Measurements from ENCODE around the gene ARL11.

The ARL11 gene

GRCh38 chr13:49651570-49652354 is 23.5 kb downstream of the ARL11 start:
- Histone ChIP-seq H3K18ac (ENCODE audit: low read length) (no peak overlapping the region), H2AK5ac (ENCODE audit: low read length) (no peak overlapping the region)
- WGBS (ENCODE audit: extremely low coverage, insufficient coverage, low lambda C conversion rate), result no CpG with 5 or more reads among the region's 17 CpGs

GRCh38 chr13:49652355-49653305 is 24.3 kb downstream of the ARL11 start:
- Histone ChIP-seq H4K5ac (ENCODE audit: low read length) (no peak overlapping the region), H3K4me2 (ENCODE audit: low read length) (no peak overlapping the region), H2BK5ac (ENCODE audit: low read length) (no peak overlapping the region), H4K8ac (ENCODE audit: low read depth, low read length) (no peak overlapping the region), H3K27ac (ENCODE audit: low read depth, low read length) (no peak overlapping the region), H3K18ac (ENCODE audit: low read length) (no peak overlapping the region), H3K4me3 (ENCODE audit: low read length) (no peak overlapping the region), H3K9ac (ENCODE audit: low read length) (no peak overlapping the region), H2AK5ac (ENCODE audit: low read length) (no peak overlapping the region), H2BK120ac (ENCODE audit: low read depth, low read length) (no peak overlapping the region), H3K4me1 (ENCODE audit: control insufficient read depth, low read depth, low read length) (no peaks in the 10 kb centered on the region), H3K79me2 (ENCODE audit: control insufficient read depth, insufficient read depth, low read length) (no peaks in the 10 kb centered on the region), H3K4ac (ENCODE audit: low read depth, low read length) (no peak overlapping the region), H3K36me3 (ENCODE audit: control insufficient read depth, insufficient read depth, low read length) (no peaks in the 10 kb centered on the region), H3K56ac (ENCODE audit: low read length) (no peak overlapping the region), H2BK15ac (replicated peaks; ENCODE audit: low read depth) (no peak overlapping the region), H3K79me1 (ENCODE audit: low read length) (no peaks in the 10 kb centered on the region), H3K23ac (ENCODE audit: low read length) (no peak overlapping the region), H3K27me3 (ENCODE audit: insufficient read depth, low read length, poor library complexity) (no peaks in the 10 kb centered on the region)
- WGBS (ENCODE audit: extremely low coverage, insufficient coverage, low lambda C conversion rate), result no CpG with 5 or more reads among the region's 16 CpGs
- peak; percentile 82 for DNase-seq

More at GRCh38 chr13:49651570-49652354, 23.5 kb downstream of the ARL11 start:
- no peak overlapping the region for H3K4me3 ChIP-seq (ENCODE audit: low read length)
- no peak overlapping the region for H2BK15ac ChIP-seq (replicated peaks; ENCODE audit: low read depth)
- H2BK120ac ChIP-seq (ENCODE audit: low read depth, low read length), result no peak overlapping the region
- no peak overlapping the region for H2BK5ac ChIP-seq (ENCODE audit: low read length)
- DNase-seq, result no peak
- no peaks in the 10 kb centered on the region for H3K79me2 ChIP-seq (ENCODE audit: control insufficient read depth, insufficient read depth, low read length)
- no peak overlapping the region for H3K27ac ChIP-seq (ENCODE audit: low read depth, low read length)
- H3K36me3 ChIP-seq (ENCODE audit: control insufficient read depth, insufficient read depth, low read length), result no peaks in the 10 kb centered on the region
- no peaks in the 10 kb centered on the region for H3K4me1 ChIP-seq (ENCODE audit: control insufficient read depth, low read depth, low read length)
- H3K56ac ChIP-seq (ENCODE audit: low read length), result no peak overlapping the region
- H4K8ac ChIP-seq (ENCODE audit: low read depth, low read length), result no peak overlapping the region
- no peak overlapping the region for H3K23ac ChIP-seq (ENCODE audit: low read length)
- H3K4me2 ChIP-seq (ENCODE audit: low read length), result no peak overlapping the region
- no peak overlapping the region for H4K5ac ChIP-seq (ENCODE audit: low read length)
- H3K4ac ChIP-seq (ENCODE audit: low read depth, low read length), result no peak overlapping the region
- no peaks in the 10 kb centered on the region for H3K27me3 ChIP-seq (ENCODE audit: insufficient read depth, low read length, poor library complexity)
- H3K79me1 ChIP-seq (ENCODE audit: low read length), result no peaks in the 10 kb centered on the region
- no peak overlapping the region for H3K9ac ChIP-seq (ENCODE audit: low read length)

DNA sequence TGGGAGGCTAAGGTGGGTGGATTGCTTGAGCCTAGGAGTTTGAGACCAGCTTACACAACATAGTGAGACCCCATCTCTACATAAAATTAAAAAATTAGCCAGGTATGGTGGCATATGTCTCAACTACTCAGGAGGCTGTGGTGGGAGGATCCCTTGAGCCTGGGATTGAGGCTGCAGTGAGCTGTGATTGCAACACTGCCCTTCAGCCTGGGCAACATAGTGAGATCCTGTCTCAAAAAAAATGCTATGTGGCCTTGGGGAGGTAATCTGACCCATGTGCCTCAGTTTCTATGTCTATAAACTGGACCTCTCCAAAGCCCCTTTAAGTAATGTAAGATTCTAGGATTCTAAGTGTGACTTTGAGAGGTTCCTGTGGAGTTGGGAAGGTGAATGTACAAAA is 25.2 kb downstream of the ARL11 start:
- H2AK5ac ChIP-seq (ENCODE audit: low read length), result no peak overlapping the region
- H4K5ac ChIP-seq (ENCODE audit: low read length), result no peak overlapping the region
- no peak overlapping the region for H4K8ac ChIP-seq (ENCODE audit: low read depth, low read length)
- H2BK5ac ChIP-seq (ENCODE audit: low read length), result no peak overlapping the region
- H2BK120ac ChIP-seq (ENCODE audit: low read depth, low read length), result no peak overlapping the region
- H3K23ac ChIP-seq (ENCODE audit: low read length), result no peak overlapping the region
- H3K9ac ChIP-seq (ENCODE audit: low read length), result no peak overlapping the region
- DNase-seq, result no peak
- no peaks in the 10 kb centered on the region for H3K79me1 ChIP-seq (ENCODE audit: low read length)
- H3K79me2 ChIP-seq (ENCODE audit: control insufficient read depth, insufficient read depth, low read length), result no peaks in the 10 kb centered on the region
- no peak overlapping the region for H3K4ac ChIP-seq (ENCODE audit: low read depth, low read length)
- H3K27ac ChIP-seq (ENCODE audit: low read depth, low read length), result no peak overlapping the region
- no peak overlapping the region for H2BK15ac ChIP-seq (replicated peaks; ENCODE audit: low read depth)
- H3K56ac ChIP-seq (ENCODE audit: low read length), result no peak overlapping the region
- H3K36me3 ChIP-seq (ENCODE audit: control insufficient read depth, insufficient read depth, low read length), result no peaks in the 10 kb centered on the region
- H3K4me3 ChIP-seq (ENCODE audit: low read length), result no peak overlapping the region
- no peaks in the 10 kb centered on the region for H3K27me3 ChIP-seq (ENCODE audit: insufficient read depth, low read length, poor library complexity)
- H3K18ac ChIP-seq (ENCODE audit: low read length), result no peak overlapping the region
- no peak overlapping the region for H3K4me2 ChIP-seq (ENCODE audit: low read length)
- H3K4me1 ChIP-seq (ENCODE audit: control insufficient read depth, low read depth, low read length), result no peaks in the 10 kb centered on the region

- Histone ChIP-seq H3K18ac (ENCODE audit: low read length) (no peak overlapping the region), H3K4me3 (ENCODE audit: low read length) (no peak overlapping the region), H3K27me3 (ENCODE audit: insufficient read depth, low read length, poor library complexity) (no peaks in the 10 kb centered on the region), H2BK5ac (ENCODE audit: low read length) (no peak overlapping the region), H3K4ac (ENCODE audit: low read depth, low read length) (no peak overlapping the region), H4K8ac (ENCODE audit: low read depth, low read length) (no peak overlapping the region), H3K27ac (ENCODE audit: low read depth, low read length) (no peak overlapping the region), H2AK5ac (ENCODE audit: low read length) (no peak overlapping the region), H4K5ac (ENCODE audit: low read length) (no peak overlapping the region), H3K4me2 (ENCODE audit: low read length) (no peak overlapping the region), H2BK120ac (ENCODE audit: low read depth, low read length) (no peak overlapping the region), H3K56ac (ENCODE audit: low read length) (no peak overlapping the region), H3K4me1 (ENCODE audit: control insufficient read depth, low read depth, low read length) (no peaks in the 10 kb centered on the region), H3K23ac (ENCODE audit: low read length) (no peak overlapping the region), H3K9ac (ENCODE audit: low read length) (no peak overlapping the region), H3K79me2 (ENCODE audit: control insufficient read depth, insufficient read depth, low read length) (no peaks in the 10 kb centered on the region), H3K36me3 (ENCODE audit: control insufficient read depth, insufficient read depth, low read length) (no peaks in the 10 kb centered on the region), H2BK15ac (replicated peaks; ENCODE audit: low read depth) (no peak overlapping the region), H3K79me1 (ENCODE audit: low read length) (no peaks in the 10 kb centered on the region)
- DNase-seq, result no peak
- whole genome bisulfite sequencing (ENCODE audit: extremely low coverage, insufficient coverage, low lambda C conversion rate), result no CpG with 5 or more reads among the region's 3 CpGs
Measured at GRCh38 chr13:49654011-49654410, 25.7 kb downstream of the ARL11 start.

DNA sequence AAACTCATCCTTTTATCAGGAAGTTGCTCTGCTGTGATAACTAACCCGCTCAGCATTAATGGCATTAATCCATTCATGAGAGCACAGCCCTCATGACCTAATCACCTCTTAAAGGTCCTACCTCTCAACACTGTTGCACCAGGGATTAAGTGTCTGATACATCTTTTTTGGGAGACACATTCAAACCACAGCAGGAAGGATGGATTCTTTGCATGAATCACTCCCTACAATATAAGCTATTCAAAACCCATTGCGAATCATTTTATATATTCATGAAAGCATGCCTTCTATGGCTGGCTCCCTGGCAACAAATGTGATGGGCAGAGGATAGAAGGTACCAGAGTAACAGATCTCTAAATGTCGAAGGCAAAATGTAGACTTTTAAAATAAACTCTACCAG is 27.6 kb downstream of the ARL11 start:
- H3K4ac ChIP-seq (ENCODE audit: low read depth, low read length), result no peak overlapping the region
- no peak overlapping the region for H3K27ac ChIP-seq (ENCODE audit: low read depth, low read length)

More for the DNA sequence above, 27.6 kb downstream of the ARL11 start:
- H2BK5ac ChIP-seq (ENCODE audit: low read length), result no peak overlapping the region
- H3K4me1 ChIP-seq (ENCODE audit: control insufficient read depth, low read depth, low read length), result no peaks in the 10 kb centered on the region
- H3K4me3 ChIP-seq (ENCODE audit: low read length), result no peak overlapping the region
- H3K56ac ChIP-seq (ENCODE audit: low read length), result no peak overlapping the region
- no peak overlapping the region for H2AK5ac ChIP-seq (ENCODE audit: low read length)
- no peak overlapping the region for H4K8ac ChIP-seq (ENCODE audit: low read depth, low read length)
- no CpG with 5 or more reads among the region's 3 CpGs for WGBS (ENCODE audit: extremely low coverage, insufficient coverage, low lambda C conversion rate)
- H3K27me3 ChIP-seq (ENCODE audit: insufficient read depth, low read length, poor library complexity), result no peaks in the 10 kb centered on the region
- no peak overlapping the region for H3K4me2 ChIP-seq (ENCODE audit: low read length)
- H2BK15ac ChIP-seq (replicated peaks; ENCODE audit: low read depth), result no peak overlapping the region
- H3K79me1 ChIP-seq (ENCODE audit: low read length), result no peaks in the 10 kb centered on the region
- no peaks in the 10 kb centered on the region for H3K79me2 ChIP-seq (ENCODE audit: control insufficient read depth, insufficient read depth, low read length)
- no peak overlapping the region for H3K23ac ChIP-seq (ENCODE audit: low read length)
- no peak overlapping the region for H3K9ac ChIP-seq (ENCODE audit: low read length)
- H2BK120ac ChIP-seq (ENCODE audit: low read depth, low read length), result no peak overlapping the region
- no peak overlapping the region for H3K18ac ChIP-seq (ENCODE audit: low read length)
- no peak for DNase-seq
- H4K5ac ChIP-seq (ENCODE audit: low read length), result no peak overlapping the region
- H3K36me3 ChIP-seq (ENCODE audit: control insufficient read depth, insufficient read depth, low read length), result peaks cover 1% of the 10 kb centered on the region

Data from mesendoderm (in vitro differentiated cells).